Nephron (organoid): ENCODE measurements around the gene ATG4D.
A peak's percentile ranks its signal among the peaks of the same experiment; 100 is the strongest.

Experiments used
- H3K27ac Mint-ChIP-seq, 3 experiments: 2 replicates each; pipeline ENCODE4 v1.8.0; 2020; ENCODE audit warnings: mixed read lengths in 3 of 3, mild to moderate bottlenecking in 2 of 3, moderate library complexity in 1 of 3
- H3K27me3 Mint-ChIP-seq: 2 replicates; pipeline ENCODE4 v1.8.0; 2021; ENCODE audit warnings: low read depth, mild to moderate bottlenecking, moderate library complexity, mixed read lengths
- H3K36me3 Mint-ChIP-seq: 2 replicates; pipeline ENCODE4 v1.8.0; 2020; ENCODE audit warnings: low read depth, mixed read lengths
- H3K4me1 Mint-ChIP-seq: 2 replicates; pipeline ENCODE4 v1.8.0; 2020; ENCODE audit warnings: mixed read lengths
- H3K4me3 Mint-ChIP-seq, 3 experiments: 2 replicates each; pipeline ENCODE4 v1.8.0; 2020; ENCODE audit warnings: mild to moderate bottlenecking in 3 of 3, mixed read lengths in 3 of 3, moderate library complexity in 2 of 3
- H3K9me3 Mint-ChIP-seq: 2 replicates; pipeline ENCODE4 v1.8.0; 2020; ENCODE audit warnings: mixed read lengths
- TF ChIP-seq, protein P1 (sequence below), 3 experiments: fragments of 200-600 bp; sonication (generic); IDR thresholded peaks; one replicate each; pipeline ENCODE4 v1.5.0; 2021; ENCODE audit warnings: antibody characterized with exemption in 3 of 3; ENCODE audit not compliant: unreplicated experiment in 3 of 3

The ATG4D gene

GRCh38 chr19:10565567-10566407, 22.1 kb downstream of the ATG4D start, which contains the start of gene KRI1:
Gene KRI1 (minus strand): TSS chr19:10566010. CDS start chr19:10565999, 11 bp downstream.
- no peaks in the 10 kb centered on the region for H3K27me3 Mint-ChIP-seq
- TF ChIP-seq, protein P1, sequence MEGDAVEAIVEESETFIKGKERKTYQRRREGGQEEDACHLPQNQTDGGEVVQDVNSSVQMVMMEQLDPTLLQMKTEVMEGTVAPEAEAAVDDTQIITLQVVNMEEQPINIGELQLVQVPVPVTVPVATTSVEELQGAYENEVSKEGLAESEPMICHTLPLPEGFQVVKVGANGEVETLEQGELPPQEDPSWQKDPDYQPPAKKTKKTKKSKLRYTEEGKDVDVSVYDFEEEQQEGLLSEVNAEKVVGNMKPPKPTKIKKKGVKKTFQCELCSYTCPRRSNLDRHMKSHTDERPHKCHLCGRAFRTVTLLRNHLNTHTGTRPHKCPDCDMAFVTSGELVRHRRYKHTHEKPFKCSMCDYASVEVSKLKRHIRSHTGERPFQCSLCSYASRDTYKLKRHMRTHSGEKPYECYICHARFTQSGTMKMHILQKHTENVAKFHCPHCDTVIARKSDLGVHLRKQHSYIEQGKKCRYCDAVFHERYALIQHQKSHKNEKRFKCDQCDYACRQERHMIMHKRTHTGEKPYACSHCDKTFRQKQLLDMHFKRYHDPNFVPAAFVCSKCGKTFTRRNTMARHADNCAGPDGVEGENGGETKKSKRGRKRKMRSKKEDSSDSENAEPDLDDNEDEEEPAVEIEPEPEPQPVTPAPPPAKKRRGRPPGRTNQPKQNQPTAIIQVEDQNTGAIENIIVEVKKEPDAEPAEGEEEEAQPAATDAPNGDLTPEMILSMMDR (IDR thresholded peaks at IDR 0.05; ENCODE audit: unreplicated experiment in 3 of 3): peak; percentile 37 to 55 (median 53)
- H3K4me1 Mint-ChIP-seq: peaks cover 41% of the 10 kb centered on the region
- no peaks in the 10 kb centered on the region for H3K9me3 Mint-ChIP-seq
- H3K4me3 Mint-ChIP-seq: peak within 1 kb of the TSS; percentile 94 to 97 (median 95)
- peaks cover 8% of the 10 kb centered on the region for H3K36me3 Mint-ChIP-seq
- H3K27ac Mint-ChIP-seq: peak within 1 kb of the TSS; percentile 83 to 93 (median 88)

DNA sequence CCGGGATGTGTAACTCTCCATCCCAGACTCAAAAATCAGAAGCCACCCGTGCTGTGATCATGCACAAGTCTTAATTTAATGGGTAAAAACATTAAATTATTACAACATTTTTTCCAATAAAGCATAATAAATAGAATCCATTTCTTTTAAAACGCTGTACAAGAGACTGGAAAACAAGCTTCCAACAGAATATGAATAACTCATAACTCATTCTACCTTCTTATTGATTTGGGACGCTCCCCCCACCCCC, 22.6 kb downstream of the ATG4D start:
- Mint-ChIP-seq H3K27me3 (no peaks in the 10 kb centered on the region), H3K4me3 (peak overlapping the region; percentile 94 to 97 (median 95)), H3K36me3 (peaks cover 3% of the 10 kb centered on the region), H3K4me1 (peaks cover 41% of the 10 kb centered on the region), H3K9me3 (no peaks in the 10 kb centered on the region), H3K27ac (peak overlapping the region; percentile 60 to 89 (median 83))
- TF ChIP-seq, protein P1 (IDR thresholded peaks at IDR 0.05; ENCODE audit: unreplicated experiment in 3 of 3): no peak

DNA sequence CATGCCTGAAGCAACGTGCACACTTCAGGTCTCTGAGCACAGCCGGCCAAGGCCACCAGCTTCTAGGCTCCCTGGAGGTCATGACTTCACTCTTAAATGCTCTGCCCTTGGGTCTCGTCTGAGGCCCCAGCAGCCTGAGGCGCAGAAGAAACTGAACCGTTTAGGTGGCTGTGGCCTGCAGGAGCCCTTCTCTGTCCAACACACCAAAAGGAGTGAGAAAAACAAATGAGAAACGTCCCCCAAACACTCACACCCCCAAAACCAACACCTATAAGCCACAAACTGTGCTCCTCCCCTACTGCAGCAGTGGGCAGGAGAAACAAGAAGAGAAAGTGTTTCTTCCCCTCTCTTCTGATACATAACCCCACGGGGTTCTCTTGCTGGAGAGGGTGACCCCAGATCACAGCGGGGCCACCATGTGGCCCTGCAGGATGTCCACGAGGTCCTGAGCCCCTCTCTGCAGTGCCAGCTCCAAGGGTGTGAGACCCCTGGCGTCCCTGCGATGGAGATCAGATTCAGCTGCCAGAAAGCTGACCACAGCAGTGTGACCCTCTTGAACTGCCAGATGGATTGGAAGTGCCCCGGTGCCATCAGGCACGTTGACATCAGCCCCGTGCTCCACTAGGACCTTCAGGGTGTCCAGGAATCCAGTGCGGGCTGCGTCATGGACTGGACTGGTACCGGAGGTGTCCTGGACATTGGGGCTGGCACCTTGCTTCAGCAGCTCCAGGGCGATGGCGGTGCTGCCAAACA, 23.1 kb downstream of the ATG4D start:
- Mint-ChIP-seq H3K27me3 (no peaks in the 10 kb centered on the region), H3K36me3 (no peaks in the 10 kb centered on the region), H3K4me3 (peak overlapping the region; percentile 94 to 97 (median 95)), H3K27ac (peak overlapping the region; percentile 60 to 89 (median 83)), H3K4me1 (peaks cover 41% of the 10 kb centered on the region), H3K9me3 (no peaks in the 10 kb centered on the region)
- TF ChIP-seq, protein P1 (IDR thresholded peaks at IDR 0.05; ENCODE audit: unreplicated experiment in 3 of 3): no peak

- Mint-ChIP-seq H3K27ac (peak overlapping the region in 2 of 3 experiments; percentile 18 to 69), H3K27me3 (no peaks in the 10 kb centered on the region), H3K36me3 (no peaks in the 10 kb centered on the region), H3K9me3 (no peaks in the 10 kb centered on the region), H3K4me3 (peak overlapping the region; percentile 94 to 97 (median 95)), H3K4me1 (peaks cover 46% of the 10 kb centered on the region)
- TF ChIP-seq, protein P1 (IDR thresholded peaks at IDR 0.05; ENCODE audit: unreplicated experiment in 3 of 3): no peak
Measured at GRCh38 chr19:10567656-10568055, 24.0 kb downstream of the ATG4D start.

GRCh38 chr19:10568062-10568825, 24.5 kb downstream of the ATG4D start:
- no peaks in the 10 kb centered on the region for H3K9me3 Mint-ChIP-seq
- no peaks in the 10 kb centered on the region for H3K36me3 Mint-ChIP-seq
- peaks cover 46% of the 10 kb centered on the region for H3K4me1 Mint-ChIP-seq
- TF ChIP-seq, protein P1 (IDR thresholded peaks at IDR 0.05; ENCODE audit: unreplicated experiment in 3 of 3): no peak
- no peaks in the 10 kb centered on the region for H3K27me3 Mint-ChIP-seq
- peak overlapping the region in 2 of 3 experiments; percentile 18 to 69 for H3K27ac Mint-ChIP-seq
- peak overlapping the region; percentile 94 to 97 (median 95) for H3K4me3 Mint-ChIP-seq
